Measurements from ENCODE around the gene WNT3A. TPM values are rescaled to one million over a fixed set of nuclear protein-coding genes. Genes with fewer than 3 reads are reported as not detected.

Gene WNT3A
- polyA plus RNA-seq, 1 experiment, result not detected

GRCh38 chr1:228104526-228105269 lies 97.9 kb downstream of the WNT3A start:
- POLR2A ChIA-PET, result no interaction called here
- no peak for DNase-seq (ENCODE audit: low read depth)
- no peaks in the 10 kb centered on the region for H3K27me3 ChIP-seq (ENCODE audit: control insufficient read depth, insufficient read depth, low read length)

DNA sequence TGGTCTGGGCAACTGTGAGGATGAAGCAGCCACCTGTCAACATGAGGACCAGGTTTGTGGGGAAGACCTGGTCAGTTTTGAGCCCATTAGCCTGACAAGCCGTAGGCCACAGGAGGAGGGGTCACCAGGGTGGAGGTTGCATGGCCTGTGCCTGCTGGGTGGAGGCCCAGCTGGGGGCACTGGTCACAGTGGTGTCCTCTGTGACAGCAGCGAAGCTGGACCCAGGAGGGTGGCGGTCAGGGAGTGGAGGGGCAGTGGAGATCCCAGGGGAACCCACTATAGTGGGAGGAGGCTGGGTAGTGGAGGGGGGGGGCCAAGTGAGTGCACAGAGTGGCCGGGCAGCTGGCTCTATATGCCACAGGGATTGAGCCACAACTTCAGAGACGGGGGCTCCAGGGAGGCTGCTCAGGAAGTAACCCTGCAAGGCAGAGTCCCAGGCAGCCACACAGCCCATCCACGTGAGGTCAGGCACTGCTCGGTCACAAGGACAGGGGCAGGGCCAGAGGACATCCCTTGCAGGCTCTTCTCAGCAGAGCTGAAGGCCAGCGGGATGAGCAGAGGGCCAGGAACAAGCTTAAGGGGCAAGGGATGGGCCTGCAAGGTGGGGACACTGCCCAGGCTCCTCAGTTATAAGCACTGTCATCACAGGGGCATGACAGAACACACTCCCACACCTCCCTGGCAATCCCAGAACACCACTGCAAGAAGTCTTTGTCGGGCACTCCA lies 98.6 kb downstream of the WNT3A start:
- CTCF ChIA-PET, result interaction anchor here (0.9 to 2.2 kb wide), 2 partner anchors 15 to 106 kb away, joined by 3 to 5 read pairs; no protein-coding TSS in a partner anchor
- H3K27me3 ChIP-seq (ENCODE audit: control insufficient read depth, insufficient read depth, low read length), result no peaks in the 10 kb centered on the region
- DNase-seq (ENCODE audit: low read depth), result no peak
- peaks cover 16% of the 10 kb centered on the region for H3K36me3 ChIP-seq (ENCODE audit: control insufficient read depth, insufficient read depth, low read length)
- no peak overlapping the region for H3K4me3 ChIP-seq (ENCODE audit: low read depth, low read length)
- no peak for TF ChIP-seq CTCF (IDR thresholded peaks at IDR 0.05; ENCODE audit: insufficient read depth, low read depth, low read length)
- POLR2A ChIA-PET, result no interaction called here

More at GRCh38 chr1:228104526-228105269, 97.9 kb downstream of the WNT3A start:
- Histone ChIP-seq H3K4me3 (ENCODE audit: low read depth, low read length) (no peak overlapping the region), H3K36me3 (ENCODE audit: control insufficient read depth, insufficient read depth, low read length) (peaks cover 19% of the 10 kb centered on the region)
- CTCF ChIA-PET, result interaction anchor here (0.9 to 2.2 kb wide), 2 partner anchors 14 to 105 kb away, joined by 3 to 5 read pairs; no protein-coding TSS in a partner anchor
- TF ChIP-seq CTCF (IDR thresholded peaks at IDR 0.05; ENCODE audit: insufficient read depth, low read depth, low read length), result no peak

DNA sequence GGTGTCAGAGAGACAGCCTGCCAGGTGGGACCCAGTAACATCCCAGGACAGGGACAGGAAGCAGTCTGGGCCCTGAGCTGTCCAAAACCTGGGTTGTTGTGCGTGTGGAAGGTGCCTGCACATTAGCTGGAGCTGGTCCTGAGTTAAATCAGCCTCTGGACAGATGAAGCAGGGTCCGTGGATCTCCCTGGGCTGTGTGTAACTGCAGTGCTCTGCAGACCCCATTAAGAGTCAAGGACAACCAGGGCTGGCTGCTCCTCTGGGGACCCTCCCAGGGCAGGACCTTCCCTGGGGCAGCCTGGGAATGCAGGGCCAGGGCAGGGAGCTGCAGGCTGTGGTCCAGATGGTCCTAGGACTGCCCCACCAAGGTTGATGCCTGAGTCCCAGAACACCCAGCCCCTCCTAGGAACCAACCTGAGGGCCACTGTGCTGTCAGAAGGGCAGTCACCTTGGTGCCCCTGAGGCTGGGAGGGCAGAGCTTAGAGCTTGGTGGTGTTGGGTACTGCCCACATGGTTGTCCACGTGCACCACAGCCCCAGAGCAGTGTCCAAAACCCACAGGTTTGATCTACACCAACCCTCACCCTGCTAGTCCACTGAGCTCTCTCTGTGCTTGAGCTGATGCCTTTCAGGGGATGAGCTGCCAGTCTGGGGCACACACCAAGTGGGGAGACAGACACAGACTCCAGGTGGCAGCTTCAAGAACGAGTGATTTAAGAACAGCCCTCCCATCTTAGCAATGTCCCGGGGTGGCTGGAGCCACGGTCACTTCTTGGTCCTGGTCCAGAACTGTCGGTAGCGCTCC lies 99.4 kb downstream of the WNT3A start:
- TF ChIP-seq CTCF (IDR thresholded peaks at IDR 0.05; ENCODE audit: insufficient read depth, low read depth, low read length), result no peak
- no peak for DNase-seq (ENCODE audit: low read depth)
- Histone ChIP-seq H3K27me3 (ENCODE audit: control insufficient read depth, insufficient read depth, low read length) (no peaks in the 10 kb centered on the region), H3K4me3 (ENCODE audit: low read depth, low read length) (no peak overlapping the region), H3K36me3 (ENCODE audit: control insufficient read depth, insufficient read depth, low read length) (peaks cover 13% of the 10 kb centered on the region)
- POLR2A ChIA-PET, result no interaction called here
- CTCF ChIA-PET, result interaction anchor here (1.0 to 2.2 kb wide), 2 partner anchors 16 to 19 kb away, joined by 3 to 5 read pairs; no protein-coding TSS in a partner anchor

DNA sequence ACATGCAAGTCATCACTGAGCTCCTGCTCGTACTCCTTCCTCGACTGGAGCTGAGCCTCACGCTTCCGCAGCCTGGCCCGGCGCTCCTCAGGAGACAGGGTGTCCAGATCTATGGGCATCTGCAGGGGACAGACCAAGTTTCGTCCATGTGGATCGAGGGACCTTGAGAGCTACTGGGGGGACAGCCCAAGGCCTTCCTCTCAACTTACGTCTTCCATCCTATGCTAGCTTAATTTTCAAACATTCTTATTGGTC lies 99.9 kb downstream of the WNT3A start:
- POLR2A ChIA-PET, result no interaction called here
- Histone ChIP-seq H3K27me3 (ENCODE audit: control insufficient read depth, insufficient read depth, low read length) (no peaks in the 10 kb centered on the region), H3K36me3 (ENCODE audit: control insufficient read depth, insufficient read depth, low read length) (peaks cover 13% of the 10 kb centered on the region), H3K4me3 (ENCODE audit: low read depth, low read length) (no peak overlapping the region)
- CTCF ChIA-PET, result interaction anchor here (1.0 to 2.2 kb wide), 2 partner anchors 16 to 19 kb away, joined by 3 to 5 read pairs; no protein-coding TSS in a partner anchor
- DNase-seq (ENCODE audit: low read depth), result no peak
- no peak for TF ChIP-seq CTCF (IDR thresholded peaks at IDR 0.05; ENCODE audit: insufficient read depth, low read depth, low read length)

GRCh38 chr1:228107636-228108035 lies 100.8 kb downstream of the WNT3A start:
- H3K27me3 ChIP-seq (ENCODE audit: control insufficient read depth, insufficient read depth, low read length), result no peaks in the 10 kb centered on the region
- H3K4me3 ChIP-seq (ENCODE audit: low read depth, low read length), result no peak overlapping the region
- POLR2A ChIA-PET, result no interaction called here
- TF ChIP-seq CTCF (IDR thresholded peaks at IDR 0.05; ENCODE audit: insufficient read depth, low read depth, low read length), result no peak
- H3K36me3 ChIP-seq (ENCODE audit: control insufficient read depth, insufficient read depth, low read length), result peaks cover 13% of the 10 kb centered on the region
- CTCF ChIA-PET, result no interaction called here
- DNase-seq (ENCODE audit: low read depth), result no peak

Data from BJ (cell line).